Peyer's patch (tissue), 4 donors: ENCODE data around the gene HSD17B14. TPM values are rescaled to one million over a fixed set of nuclear protein-coding genes. Genes with fewer than 3 reads are reported as not detected.

Source experiments
- DNase-seq, 3 donors: peaks; one replicate each; pipeline ENCODE4 v3.0.0-alpha.2; 2017 to 2019
- H3K27ac ChIP-seq, 4 donors: fragments of 200-600 bp; sonication (generic); one replicate each; pipeline ENCODE4 v1.5.1; 2016 to 2019
- H3K27me3 ChIP-seq, 2 donors: fragments of 200-600 bp; sonication (generic); one replicate each; pipeline ENCODE4 v1.5.1; 2019
- H3K36me3 ChIP-seq, 3 donors: fragments of 200-600 bp; sonication (generic); one replicate each; pipeline ENCODE4 v1.5.1; 2016 to 2019
- H3K4me1 ChIP-seq, 4 donors: fragments of 200-600 bp; sonication (generic); one replicate each; pipeline ENCODE4 v1.5.1; 2016 to 2019
- H3K4me3 ChIP-seq, 4 donors: fragments of 200-600 bp; sonication (generic); 1 replicate in 3 of 4; 2 replicates in 1 of 4; pipeline ENCODE4 v1.5.1; 2016 to 2019; ENCODE audit warnings: mild to moderate bottlenecking in 1 of 4
- H3K9me3 ChIP-seq, 4 donors: fragments of 200-600 bp; sonication (generic); one replicate each; pipeline ENCODE4 v1.5.1; 2016 to 2019; ENCODE audit warnings: mild to moderate bottlenecking in 1 of 4
- CTCF ChIP-seq, 6 experiments: fragments of 450-650 bp in 4 of 6; fragments of 200-600 bp in 2 of 6; sonication (generic) in 1 of 6; IDR thresholded peaks; one replicate each; pipeline ENCODE4 v1.5.1; 2017 to 2019; ENCODE audit warnings: antibody characterized with exemption in 6 of 6, mild to moderate bottlenecking in 3 of 6, moderate library complexity in 1 of 6
- POLR2A ChIP-seq, 2 donors: fragments of 450-650 bp; IDR thresholded peaks; one replicate each; pipeline ENCODE4 v1.5.1; 2017; ENCODE audit warnings: antibody characterized with exemption in 2 of 2, mild to moderate bottlenecking in 2 of 2, moderate library complexity in 2 of 2
- total RNA-seq, 4 donors: library from RNA; depleted of rRNA; stranded (reverse); fragments of >200 nt; gene quantifications; one replicate each; pipeline ENCODE4 v1.1.0, GENCODE V29; 2016

The HSD17B14 gene
- total RNA-seq, 4 donors from 2014 or later: 2.0 to 8.8 (median 2.8) TPM; not detected in 1

DNA sequence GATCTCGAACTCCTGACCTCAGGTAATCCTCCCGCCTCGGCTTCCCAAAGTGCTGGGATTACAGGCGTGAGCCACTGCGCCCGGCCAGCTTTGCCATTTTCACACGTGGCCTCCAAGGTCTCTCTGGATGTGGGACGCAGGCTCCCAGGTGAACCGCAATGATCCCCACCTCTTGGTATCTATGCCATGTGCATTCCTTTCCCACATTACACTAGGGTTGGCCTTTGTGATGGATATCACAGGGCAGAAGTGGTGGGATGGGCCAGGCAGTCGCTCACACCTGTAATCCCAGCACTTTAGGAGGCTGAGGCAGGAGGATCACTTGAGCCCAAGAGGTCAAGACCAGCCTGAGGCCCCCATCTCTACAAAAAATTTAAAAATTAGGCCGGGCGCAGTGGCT lies 58.6 kb downstream of the HSD17B14 start:
- Histone ChIP-seq H3K36me3 (no peaks in the 10 kb centered on the region), H3K4me1 (peaks cover 0 to 23% (median 0%) of the 10 kb centered on the region in 4 donors), H3K4me3 (no peak overlapping the region), H3K9me3 (no peaks in the 10 kb centered on the region), H3K27ac (no peak overlapping the region), H3K27me3 (no peaks in the 10 kb centered on the region)
- TF ChIP-seq POLR2A (IDR thresholded peaks at IDR 0.05) (no peak), CTCF (IDR thresholded peaks at IDR 0.05) (no peak)
- DNase-seq: no peak

GRCh38 chr19:48777139-48777538 lies 59.2 kb downstream of the HSD17B14 start:
- H3K9me3 ChIP-seq: no peaks in the 10 kb centered on the region
- H3K4me3 ChIP-seq: no peak overlapping the region
- H3K4me1 ChIP-seq: peaks cover 0 to 17% (median 0%) of the 10 kb centered on the region in 4 donors
- TF ChIP-seq CTCF (IDR thresholded peaks at IDR 0.05) (no peak), POLR2A (IDR thresholded peaks at IDR 0.05) (no peak)
- H3K27me3 ChIP-seq: no peaks in the 10 kb centered on the region
- H3K27ac ChIP-seq: no peak overlapping the region
- no peaks in the 10 kb centered on the region for H3K36me3 ChIP-seq
- no peak for DNase-seq

- no peak for DNase-seq
- TF ChIP-seq CTCF (IDR thresholded peaks at IDR 0.05) (no peak), POLR2A (IDR thresholded peaks at IDR 0.05) (no peak)
- Histone ChIP-seq H3K4me1 (no peaks in the 10 kb centered on the region), H3K27ac (no peak overlapping the region), H3K27me3 (no peaks in the 10 kb centered on the region), H3K4me3 (no peak overlapping the region), H3K9me3 (no peaks in the 10 kb centered on the region), H3K36me3 (no peaks in the 10 kb centered on the region)
These were observed 63.8 kb downstream of the HSD17B14 start for GRCh38 chr19:48772503-48772953.

- Histone ChIP-seq H3K4me3 (no peak overlapping the region), H3K4me1 (no peaks in the 10 kb centered on the region), H3K27me3 (no peaks in the 10 kb centered on the region)
These were observed 65.4 kb downstream of the HSD17B14 start for GRCh38 chr19:48770734-48771472.

GRCh38 chr19:48770266-48770665 lies 66.0 kb downstream of the HSD17B14 start:
- no peak for DNase-seq
- TF ChIP-seq CTCF (IDR thresholded peaks at IDR 0.05) (no peak), POLR2A (IDR thresholded peaks at IDR 0.05) (no peak)
- no peaks in the 10 kb centered on the region for H3K27me3 ChIP-seq
- H3K27ac ChIP-seq: no peak overlapping the region
- H3K4me1 ChIP-seq: no peaks in the 10 kb centered on the region
- H3K4me3 ChIP-seq: no peak overlapping the region
- H3K36me3 ChIP-seq: no peaks in the 10 kb centered on the region
- no peaks in the 10 kb centered on the region for H3K9me3 ChIP-seq

More at GRCh38 chr19:48770734-48771472, 65.4 kb downstream of the HSD17B14 start:
- TF ChIP-seq POLR2A (IDR thresholded peaks at IDR 0.05) (no peak), CTCF (IDR thresholded peaks at IDR 0.05) (no peak)
- H3K27ac ChIP-seq: no peak overlapping the region
- H3K36me3 ChIP-seq: no peaks in the 10 kb centered on the region
- no peak for DNase-seq
- H3K9me3 ChIP-seq: no peaks in the 10 kb centered on the region
